CD4-positive, alpha-beta T cell treated with Interleukin-2 at 100 ng/mL for 4 hours (primary cell): ENCODE measurements around the gene SVEP1.
"Not testable (repeated sequence)": the region's sequence is repeated elsewhere in the genome, so short reads cannot be mapped to it uniquely, and the experiment has no call there.

Experiments
- DNase-seq: peaks from one replicate; pipeline ENCODE4 v3.0.0-alpha.2; 2020; ENCODE audit warnings: low spot score

The SVEP1 gene

DNA sequence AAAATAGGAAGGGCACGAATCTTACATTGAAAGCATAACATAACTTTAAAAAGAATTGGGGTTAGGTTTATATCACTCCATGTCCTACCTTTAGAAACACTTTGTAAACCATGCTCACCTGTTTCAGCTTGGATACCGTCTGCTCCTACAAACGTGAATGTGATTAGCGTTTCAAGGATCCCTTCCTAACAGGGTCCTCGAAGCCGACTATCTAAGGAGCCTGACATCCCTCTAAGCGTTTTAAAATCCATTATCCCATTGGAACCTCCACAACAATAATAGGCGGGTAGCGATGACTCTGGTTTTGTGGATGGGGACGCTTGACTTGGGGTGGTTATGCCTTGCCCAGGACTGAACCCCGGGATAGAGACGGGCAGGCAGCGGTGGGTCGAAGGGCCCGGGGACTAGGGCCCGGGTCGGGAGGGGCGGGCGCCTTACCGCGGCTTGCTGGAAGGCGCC lies 937 bp downstream of the SVEP1 start:
- DNase-seq = no peak

DNA sequence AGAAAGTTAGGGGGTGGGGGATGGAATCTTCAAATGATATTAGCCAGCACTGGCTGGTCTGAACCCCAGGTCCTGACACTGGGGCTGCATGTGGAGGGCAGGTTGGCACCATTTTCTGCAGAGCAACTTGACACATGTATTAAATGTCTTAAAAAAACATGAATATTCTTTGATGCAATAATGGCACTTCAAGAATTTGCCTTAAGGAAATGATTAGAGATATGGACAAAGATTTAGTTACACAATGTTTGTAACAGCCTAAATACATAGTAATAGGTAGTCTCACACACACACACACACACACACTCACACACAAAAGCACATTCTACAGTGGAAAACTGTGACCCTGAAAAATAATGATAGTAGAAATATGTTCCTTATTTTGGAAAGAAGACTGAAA lies 3.6 kb downstream of the SVEP1 start:
- DNase-seq = no peak

DNA sequence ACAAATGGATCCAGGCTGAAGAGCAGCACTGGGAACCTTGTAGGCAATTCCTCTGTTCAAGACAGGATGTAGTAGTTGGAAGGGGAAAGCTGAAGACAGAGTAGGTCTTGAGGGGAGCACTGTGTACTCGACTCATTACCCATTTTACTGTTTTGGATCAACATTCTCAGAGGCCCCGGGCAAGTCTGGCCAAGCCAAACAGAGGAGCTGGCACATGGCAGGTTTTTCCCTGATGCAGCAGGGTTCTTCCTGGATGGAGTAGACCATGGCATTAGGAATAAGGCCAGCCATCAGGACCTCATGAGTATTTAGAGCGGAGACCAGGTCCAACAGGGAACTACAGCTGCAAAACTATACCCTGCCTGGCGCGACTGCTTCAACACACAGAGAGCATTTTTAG lies 4.4 kb downstream of the SVEP1 start:
- DNase-seq = no peak

DNA sequence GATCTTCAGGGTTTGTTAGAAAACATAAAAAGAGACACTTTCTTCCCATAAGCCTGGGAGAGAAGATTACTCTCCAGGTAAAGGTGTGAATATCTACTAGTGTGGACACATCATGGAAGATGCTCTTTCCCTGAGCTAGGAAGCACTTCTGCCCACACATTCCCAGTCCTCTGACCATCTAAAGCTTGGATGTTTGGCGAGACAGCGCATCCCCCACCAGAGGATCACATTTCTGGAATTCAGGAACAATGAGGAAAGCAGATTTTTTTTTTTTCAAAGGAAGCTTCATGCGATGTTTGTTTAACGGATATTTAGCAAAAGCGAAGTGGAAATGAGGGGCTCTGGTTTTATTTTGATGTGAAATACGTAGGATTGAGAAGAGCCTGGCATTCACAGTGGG lies 6.2 kb downstream of the SVEP1 start:
- DNase-seq = no peak

DNA sequence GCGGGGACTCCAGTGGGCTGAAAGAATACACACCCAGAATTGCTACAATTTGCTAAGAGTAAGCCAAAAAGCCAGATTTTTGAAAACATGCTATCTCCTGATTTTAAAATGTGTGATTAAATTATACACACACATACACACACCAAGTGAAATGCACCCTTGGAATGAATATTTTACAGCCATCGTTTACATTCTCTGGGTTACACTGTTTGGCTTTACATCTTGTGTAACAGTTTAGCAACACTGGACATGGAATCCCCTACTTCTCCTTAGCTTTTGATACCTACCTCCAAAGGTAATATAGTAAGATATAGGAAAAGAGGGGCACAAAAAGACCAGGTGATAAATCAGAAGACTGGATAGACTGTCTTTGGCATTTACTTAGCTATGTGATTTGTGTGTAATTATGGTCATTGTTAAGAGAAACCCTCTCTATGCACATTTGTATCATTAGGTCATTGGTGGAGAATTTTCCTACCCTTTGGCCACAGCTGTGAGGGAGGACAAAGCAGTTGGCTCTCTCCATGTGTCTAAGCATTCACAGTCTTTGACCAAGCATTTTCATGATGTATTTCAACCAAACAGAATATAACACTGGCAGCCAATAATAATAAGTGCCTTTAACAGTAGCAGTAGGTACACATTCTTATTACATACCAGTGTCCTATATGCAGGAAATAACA lies 7.6 kb downstream of the SVEP1 start:
- DNase-seq = no peak

DNA sequence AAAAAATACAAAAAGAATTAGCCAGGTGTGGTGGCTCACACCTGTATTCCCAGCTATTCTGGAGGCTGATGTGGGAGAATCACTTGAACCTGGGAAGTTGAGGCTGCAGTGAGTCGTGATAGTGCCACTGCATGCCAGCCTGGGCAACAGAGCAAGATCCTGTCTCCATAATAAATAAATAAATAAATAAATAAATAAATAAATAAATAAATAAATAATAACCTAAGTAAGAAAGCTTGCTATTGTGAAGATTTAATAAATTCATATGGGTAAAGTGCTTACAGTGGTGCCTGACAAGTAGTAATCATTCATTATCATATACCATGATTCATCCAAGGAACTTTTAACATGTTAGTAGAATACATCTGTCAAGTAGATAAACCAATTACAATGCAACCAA lies 13.4 kb downstream of the SVEP1 start:
- DNase-seq = no peak

DNA sequence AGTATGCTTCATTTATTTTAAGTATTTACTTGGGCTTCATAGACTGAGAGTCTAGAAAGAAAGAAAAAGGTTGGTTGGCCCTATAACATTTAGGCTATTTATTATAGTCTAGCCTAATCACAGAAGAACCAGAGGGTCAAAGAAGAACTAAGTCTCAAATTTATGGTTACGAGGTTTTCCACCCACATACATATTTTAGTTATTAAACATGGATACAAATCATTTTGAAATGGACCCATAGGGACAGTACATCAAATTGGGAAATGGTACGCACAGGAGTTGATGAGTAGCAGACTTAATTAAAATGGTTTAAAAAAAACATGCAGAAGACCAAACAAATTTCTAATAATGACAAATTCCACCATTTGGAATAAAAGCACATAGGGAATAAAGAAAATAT lies 17.7 kb downstream of the SVEP1 start:
- DNase-seq = no peak

DNA sequence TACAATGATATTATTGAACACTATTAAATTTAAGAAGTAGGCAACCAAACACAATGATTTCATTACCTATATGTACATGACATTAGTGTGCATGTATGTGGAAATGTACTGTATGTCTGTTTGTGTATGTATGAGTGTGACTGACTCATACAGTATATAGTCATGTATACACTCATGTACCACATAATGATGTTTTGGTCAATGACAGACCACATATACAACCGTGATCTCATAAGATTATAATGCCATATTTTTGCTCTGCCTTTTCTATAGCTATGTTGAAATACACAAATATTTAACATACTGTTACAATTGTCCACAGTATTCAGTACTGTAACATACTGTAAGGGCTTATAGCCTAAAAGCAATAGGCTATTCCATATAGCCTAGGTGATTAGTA lies 19.7 kb downstream of the SVEP1 start:
- DNase-seq = no peak

DNA sequence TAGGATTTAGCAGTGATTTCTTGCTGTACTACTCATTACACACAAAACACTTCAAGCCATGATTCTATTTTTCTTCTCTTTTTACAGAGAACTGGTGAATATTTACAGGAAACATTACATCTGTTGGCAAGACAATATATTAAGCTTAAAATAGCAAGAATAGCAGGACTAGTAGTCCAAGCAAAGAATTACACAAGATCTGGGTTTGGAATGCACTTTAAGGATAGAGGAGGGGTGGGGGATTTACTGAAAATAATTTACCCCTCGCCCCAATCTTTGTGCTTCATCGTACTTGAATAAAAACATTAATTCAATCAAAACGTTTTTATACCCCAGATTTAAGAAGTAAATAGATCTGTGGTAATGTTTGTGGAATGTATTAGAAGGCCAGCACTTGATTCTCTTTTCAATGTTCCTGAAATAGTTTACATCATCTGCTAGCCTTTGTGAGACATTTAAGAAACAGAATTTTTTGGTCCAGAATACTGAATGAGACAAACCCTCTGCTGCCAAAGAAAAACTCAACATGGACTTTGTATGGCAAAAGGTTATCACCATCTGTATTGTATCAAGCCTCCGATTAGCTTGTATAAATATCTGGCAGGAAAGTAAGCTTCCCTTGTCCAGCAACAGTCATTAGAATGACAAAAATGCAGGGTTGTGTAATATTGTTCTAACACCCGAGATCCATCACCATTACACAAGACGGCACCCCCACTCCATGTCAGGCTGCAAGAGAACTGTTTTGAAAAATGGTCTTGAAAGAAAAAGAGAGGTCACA lies 23.8 kb downstream of the SVEP1 start:
- DNase-seq = no peak

DNA sequence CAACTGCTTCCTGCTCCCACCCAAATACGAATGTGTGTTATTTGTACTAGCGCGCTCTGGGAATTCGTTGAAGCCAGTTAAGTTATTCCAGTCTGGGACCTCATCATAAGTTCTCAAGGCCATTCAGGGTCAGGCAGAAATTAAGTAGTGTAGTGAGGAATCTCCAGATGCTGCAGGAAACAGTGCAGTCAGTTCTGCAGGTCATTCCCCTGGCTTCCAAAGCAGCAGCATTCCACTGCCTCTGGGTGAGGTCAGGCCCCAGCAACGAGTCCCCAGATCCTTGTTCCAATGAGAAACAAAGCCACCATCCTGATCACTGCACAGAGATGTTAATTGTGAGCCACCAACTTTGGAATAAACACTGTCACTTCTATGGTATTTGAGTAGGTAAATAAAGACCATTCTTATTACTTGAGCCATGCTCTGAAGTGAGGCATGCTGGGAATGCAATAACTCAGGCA lies 33.1 kb downstream of the SVEP1 start:
- no peak for DNase-seq

DNA sequence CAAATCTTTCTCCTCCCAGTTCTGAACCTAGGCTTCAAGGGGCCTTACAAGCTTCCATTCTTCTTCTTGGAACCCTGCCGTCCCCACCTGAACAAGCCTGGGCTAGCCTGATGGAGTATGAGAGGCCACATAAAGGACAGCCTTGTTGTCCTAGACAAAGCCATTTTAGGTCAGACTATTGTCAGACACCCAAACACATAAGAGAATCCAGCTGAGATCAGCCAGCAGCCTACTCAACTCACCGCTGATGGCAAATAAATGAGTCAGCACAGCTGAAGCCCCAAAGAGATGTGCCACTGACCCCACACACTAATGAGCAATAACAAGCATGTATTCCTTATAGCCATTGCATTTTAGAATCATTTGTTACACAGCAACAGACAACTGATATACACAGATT lies 33.8 kb downstream of the SVEP1 start:
- DNase-seq = no peak

DNA sequence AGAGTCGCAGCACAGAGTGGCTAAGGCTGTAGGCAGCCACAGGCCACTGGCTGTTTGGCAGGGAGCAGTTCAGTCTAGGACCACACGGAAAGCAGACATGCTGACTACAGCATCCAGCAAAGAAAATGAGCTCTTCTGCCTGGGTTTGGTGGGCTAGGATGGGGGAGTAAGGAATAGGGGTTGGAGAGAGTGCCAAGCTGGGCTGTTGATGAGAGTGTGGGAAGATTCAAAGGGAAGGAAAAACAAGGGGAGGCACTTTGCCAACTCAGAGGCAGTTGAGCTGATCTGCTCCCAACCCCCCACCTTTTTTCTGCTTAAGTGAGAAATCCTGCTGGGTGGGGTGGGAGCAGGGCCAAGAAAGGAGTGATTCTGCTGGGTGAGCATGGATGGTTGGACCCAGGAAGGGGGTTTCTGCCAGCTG lies 35.9 kb downstream of the SVEP1 start:
- DNase-seq = no peak

DNA sequence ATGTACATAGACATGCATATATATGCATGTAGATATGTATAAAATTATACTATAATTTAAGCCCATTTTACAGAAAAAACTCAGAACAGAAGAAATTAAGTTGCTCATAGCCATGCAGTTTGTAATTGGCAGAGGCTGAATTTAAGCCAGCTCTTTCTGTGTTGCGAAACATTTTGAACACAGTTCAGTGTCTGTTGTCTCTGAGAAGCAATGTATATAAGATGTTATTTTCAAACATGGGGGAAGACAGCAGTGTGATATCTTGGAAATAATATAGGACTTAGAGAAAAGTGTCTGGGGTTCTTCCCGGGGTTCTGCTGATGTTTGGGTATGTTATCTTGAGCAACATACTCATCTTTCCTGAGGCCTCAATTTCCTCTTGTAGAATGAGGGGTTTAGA lies 37.6 kb downstream of the SVEP1 start:
- no peak for DNase-seq

DNA sequence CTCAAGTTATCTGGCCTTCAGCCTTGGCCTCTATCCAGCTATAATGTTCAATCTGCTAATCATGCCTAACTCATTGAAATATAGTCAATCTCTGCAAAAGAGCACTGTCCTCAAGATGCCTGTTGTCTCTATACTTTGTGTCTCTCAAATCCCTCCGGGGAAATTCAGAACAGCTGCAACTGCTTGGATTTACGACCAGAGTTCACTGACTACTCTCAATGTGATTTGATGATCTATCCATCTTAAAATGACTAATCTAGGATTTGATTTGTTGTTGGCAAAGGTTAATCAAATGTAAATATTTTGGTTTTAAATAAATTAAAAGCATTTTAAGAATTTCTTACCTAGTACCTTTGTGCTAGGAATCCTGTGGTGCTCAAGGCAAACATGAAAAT lies 40.9 kb downstream of the SVEP1 start:
- DNase-seq = no peak

DNA sequence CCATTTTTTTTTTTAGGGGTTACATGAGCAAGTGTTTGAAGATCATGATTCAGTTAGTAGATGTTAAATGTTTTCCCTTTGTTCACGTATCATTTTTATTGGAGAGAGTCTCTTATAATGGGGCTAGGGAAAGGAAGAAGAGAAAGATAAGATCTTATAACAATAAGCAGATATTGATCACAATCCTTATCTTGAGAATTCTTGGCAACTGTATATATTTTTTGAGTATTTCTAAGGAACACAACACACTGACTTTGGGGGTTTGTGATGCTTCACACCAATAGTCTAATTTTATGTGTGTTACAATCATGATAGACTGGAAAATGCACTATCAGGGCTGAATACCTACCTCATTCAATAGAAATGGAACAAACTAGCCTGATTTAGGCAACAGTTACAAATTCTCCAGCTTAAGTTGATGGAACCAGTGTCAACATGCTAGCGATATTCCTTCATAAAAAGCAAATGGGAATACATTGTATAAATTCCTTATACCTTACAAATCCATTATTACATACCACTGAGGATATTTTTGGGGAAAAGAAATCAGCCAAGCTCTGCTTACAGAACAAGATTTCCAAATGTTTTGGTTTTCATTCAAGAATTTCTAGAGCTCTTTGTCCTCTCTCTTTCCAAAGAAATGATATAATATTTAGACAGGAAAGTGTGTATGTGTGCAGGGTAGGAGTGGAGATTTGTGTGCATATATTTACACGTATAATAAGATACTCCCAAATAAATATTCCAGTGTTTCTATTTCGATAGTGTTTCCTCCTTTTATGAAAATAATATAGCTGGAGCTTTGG lies 41.5 kb downstream of the SVEP1 start:
- DNase-seq = no peak

DNA sequence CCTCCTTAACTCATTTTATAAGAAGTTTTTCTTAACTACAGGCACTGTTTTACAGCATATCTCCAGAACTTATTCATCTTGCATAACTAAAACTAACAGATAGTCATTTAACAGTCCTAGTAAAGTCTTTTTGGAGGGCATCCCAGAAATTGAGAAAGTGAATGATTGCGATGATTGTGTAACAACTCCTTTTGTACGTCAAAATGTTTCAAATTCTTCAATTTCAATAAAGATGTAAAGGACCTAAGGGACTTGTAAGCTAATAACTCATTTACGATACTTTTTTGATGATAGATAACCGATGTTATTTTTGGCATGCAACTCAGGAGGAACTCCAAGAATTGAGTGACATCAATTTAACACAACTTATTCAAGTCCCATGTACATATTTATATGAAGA lies 42.7 kb downstream of the SVEP1 start:
- DNase-seq = no peak

DNA sequence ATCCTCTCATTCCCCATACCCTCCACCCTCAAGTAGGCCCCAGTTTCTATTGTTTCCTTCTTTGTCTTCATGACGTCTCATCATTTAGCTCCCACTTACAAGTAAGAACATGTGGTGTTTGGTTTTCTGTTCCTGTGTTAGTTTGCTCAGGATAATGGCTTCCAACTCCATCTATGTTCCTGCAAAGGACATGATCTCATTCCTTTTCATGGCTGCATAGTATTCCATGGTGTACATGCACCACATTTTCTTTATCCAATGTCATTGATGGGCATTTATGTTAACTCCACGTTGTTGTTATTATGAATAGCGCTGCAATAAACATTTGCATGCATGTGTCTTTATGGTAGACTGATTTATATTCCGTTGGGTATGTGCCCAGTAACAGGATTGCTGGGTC lies 45.4 kb downstream of the SVEP1 start:
- DNase-seq = not testable (repeated sequence)

DNA sequence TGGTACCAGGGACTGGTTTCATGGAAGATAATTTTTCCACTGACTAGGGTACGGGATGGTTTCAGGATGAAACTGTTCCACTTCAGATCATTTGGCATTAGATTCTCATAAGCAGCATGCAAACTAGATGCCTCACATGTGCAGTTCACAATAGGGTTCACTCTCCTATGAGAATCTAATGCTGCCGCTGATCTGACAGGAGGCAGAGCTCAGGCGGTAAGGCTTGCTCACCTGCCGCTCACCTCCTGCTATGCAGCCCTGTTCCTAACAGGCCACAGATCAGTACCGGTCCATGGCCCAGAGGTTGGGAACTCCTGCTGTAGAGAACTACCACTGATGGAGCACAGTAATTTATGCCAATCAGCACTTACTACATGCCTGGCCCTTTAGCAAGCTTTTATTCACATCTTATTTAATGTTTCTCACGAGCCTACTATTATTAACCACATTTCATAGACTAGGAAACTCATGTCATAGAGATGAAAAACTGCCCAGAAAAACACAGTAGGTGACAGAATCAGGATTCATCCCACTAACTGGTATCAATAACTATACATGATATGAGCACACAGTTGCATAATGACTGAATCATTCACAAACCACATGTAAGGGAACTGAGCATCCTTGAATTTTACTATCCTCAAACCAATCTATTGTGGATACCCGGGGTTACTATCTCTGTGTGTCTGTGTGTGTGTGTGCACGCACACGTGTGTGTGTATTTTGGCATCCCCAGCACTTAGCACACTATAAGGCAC lies 46.5 kb downstream of the SVEP1 start:
- DNase-seq = no peak

DNA sequence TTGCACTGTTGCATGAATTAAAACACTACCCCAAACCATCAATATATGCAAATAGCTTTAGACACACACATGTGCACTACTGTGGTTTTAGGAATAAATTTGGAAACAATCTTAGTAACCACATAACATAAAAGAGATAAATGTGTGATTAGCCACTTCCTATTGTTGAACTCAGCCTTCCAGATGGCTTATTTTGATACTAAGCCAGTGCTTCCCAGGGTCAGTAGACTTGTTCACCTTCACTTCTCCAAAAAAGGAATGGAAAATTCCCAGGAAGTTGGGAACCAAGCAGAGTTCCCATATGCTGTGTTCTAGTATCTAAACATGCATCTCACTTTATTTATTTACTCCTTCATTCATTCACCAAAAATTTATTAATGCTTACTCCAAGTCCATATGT lies 47.8 kb downstream of the SVEP1 start:
- no peak for DNase-seq

DNA sequence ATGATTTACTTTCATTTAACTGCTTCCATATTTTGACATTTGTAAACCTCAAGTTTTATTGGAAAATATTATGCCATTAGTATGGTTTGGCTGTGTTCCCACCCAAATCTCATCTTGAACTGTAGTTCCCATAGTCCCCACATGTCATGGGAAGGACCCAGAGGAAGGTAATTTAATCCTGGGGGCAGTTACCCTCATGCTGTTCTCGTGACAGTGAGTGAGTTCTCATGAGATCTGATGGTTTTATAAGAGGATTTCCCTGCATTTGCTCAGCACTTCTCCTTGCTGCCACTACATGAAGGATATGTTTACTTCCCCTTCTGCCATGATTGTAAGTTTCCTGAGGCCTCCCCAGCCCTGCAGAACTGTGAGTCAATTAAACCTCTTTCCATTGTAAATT lies 48.3 kb downstream of the SVEP1 start:
- not testable (repeated sequence) for DNase-seq

DNA sequence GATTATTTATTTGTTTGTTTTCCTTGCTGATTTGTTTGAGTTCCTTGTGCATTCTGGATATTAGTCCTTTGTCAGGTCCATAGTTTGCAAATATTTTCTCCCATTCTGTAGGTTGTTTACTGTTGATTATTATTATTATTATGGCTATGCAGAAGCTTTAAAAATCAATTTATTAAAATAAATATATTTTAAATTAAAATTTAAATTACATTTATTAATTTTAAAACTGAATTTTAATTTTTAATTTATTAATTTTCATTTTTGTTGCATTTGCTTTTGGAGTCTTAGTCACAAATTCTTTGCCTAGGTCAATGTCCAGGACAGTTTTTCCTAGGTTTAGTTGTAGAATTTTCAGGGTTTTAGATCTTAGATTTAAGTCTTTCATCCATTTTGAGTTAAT lies 50.9 kb downstream of the SVEP1 start:
- no peak for DNase-seq

DNA sequence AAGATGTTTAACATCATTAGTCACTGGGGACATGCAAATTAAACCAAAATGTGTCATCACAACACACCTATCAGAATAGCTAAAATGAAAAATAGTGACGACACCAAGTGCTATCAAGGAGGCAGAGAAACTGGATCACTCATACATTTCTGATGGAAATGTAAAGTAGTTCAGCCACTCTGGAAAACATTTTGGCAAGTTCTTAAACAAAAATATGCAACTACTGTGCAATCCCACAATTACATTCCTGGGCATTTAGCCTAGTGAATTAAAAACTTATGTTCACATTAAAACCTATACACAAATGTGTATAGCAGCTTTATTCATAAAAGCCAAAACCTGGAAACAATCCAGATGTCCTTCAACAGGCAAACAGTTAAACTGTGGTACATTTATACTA lies 53.1 kb downstream of the SVEP1 start:
- DNase-seq = no peak
